ENCODE results near the gene GCK. TPM values are rescaled to one million over a fixed set of nuclear protein-coding genes. Genes with fewer than 3 reads are reported as not detected.

The GCK gene
- total RNA-seq, 2 donors from 2014 or later = 0.91 to 2.7 TPM

GRCh38 chr7:44187636-44188416 lies 1.4 kb downstream of the GCK start:
- H3K4me3 ChIP-seq = no peak overlapping the region
- no peaks in the 10 kb centered on the region for H3K36me3 ChIP-seq
- no peak for DNase-seq (ENCODE audit: low spot score)
- WGBS = 51% methylated on average over 9 of the region's 9 CpGs
- H3K27ac ChIP-seq = no peak overlapping the region
- H3K27me3 ChIP-seq (replicated peaks; ENCODE audit: insufficient read depth) = no peaks in the 10 kb centered on the region
- intact Hi-C loops (cut with DNase I) = no loop called here
- TF ChIP-seq CTCF (IDR thresholded peaks at IDR 0.05) (no peak), POLR2AphosphoS5 (IDR thresholded peaks at IDR 0.05) (no peak), POLR2A (IDR thresholded peaks at IDR 0.05) (no peak)
- H3K4me1 ChIP-seq (replicated peaks) = no peaks in the 10 kb centered on the region
- H3K9me3 ChIP-seq = no peaks in the 10 kb centered on the region

GRCh38 chr7:44186736-44187135 lies 2.5 kb downstream of the GCK start:
- no peak overlapping the region for H3K4me3 ChIP-seq
- H3K36me3 ChIP-seq = no peaks in the 10 kb centered on the region
- H3K27ac ChIP-seq = no peak overlapping the region
- no peaks in the 10 kb centered on the region for H3K27me3 ChIP-seq (replicated peaks; ENCODE audit: insufficient read depth)
- WGBS = 84% methylated on average over 5 of the region's 5 CpGs
- no peak for TF ChIP-seq POLR2AphosphoS5 (IDR thresholded peaks at IDR 0.05)
- no peak for TF ChIP-seq CTCF (IDR thresholded peaks at IDR 0.05)
- no peak for TF ChIP-seq POLR2A (IDR thresholded peaks at IDR 0.05)
- intact Hi-C loops (cut with DNase I) = no loop called here
- H3K4me1 ChIP-seq (replicated peaks) = no peaks in the 10 kb centered on the region
- no peaks in the 10 kb centered on the region for H3K9me3 ChIP-seq
- no peak for DNase-seq (ENCODE audit: low spot score)

- Histone ChIP-seq H3K9me3 (no peaks in the 10 kb centered on the region), H3K4me3 (no peak overlapping the region), H3K4me1 (replicated peaks) (no peaks in the 10 kb centered on the region), H3K36me3 (no peaks in the 10 kb centered on the region), H3K27me3 (replicated peaks; ENCODE audit: insufficient read depth) (no peaks in the 10 kb centered on the region), H3K27ac (no peak overlapping the region)
- intact Hi-C loops (cut with DNase I) = no loop called here
- TF ChIP-seq POLR2A (IDR thresholded peaks at IDR 0.05) = no peak
- no peak for TF ChIP-seq CTCF (IDR thresholded peaks at IDR 0.05)
- TF ChIP-seq POLR2AphosphoS5 (IDR thresholded peaks at IDR 0.05) = no peak
- DNase-seq (ENCODE audit: low spot score) = no peak
- WGBS = 80% methylated on average over 5 of the region's 5 CpGs
Measured at GRCh38 chr7:44185729-44186128, 3.5 kb downstream of the GCK start.

GRCh38 chr7:44184873-44185446 lies 4.3 kb downstream of the GCK start:
- Histone ChIP-seq H3K36me3 (no peaks in the 10 kb centered on the region), H3K9me3 (no peaks in the 10 kb centered on the region), H3K4me3 (no peak overlapping the region), H3K27ac (no peak overlapping the region), H3K27me3 (replicated peaks; ENCODE audit: insufficient read depth) (no peaks in the 10 kb centered on the region), H3K4me1 (replicated peaks) (no peaks in the 10 kb centered on the region)
- intact Hi-C loops (cut with DNase I) = no loop called here
- DNase-seq (ENCODE audit: low spot score) = no peak
- WGBS = 80% methylated on average over 2 of the region's 2 CpGs
- no peak for TF ChIP-seq POLR2AphosphoS5 (IDR thresholded peaks at IDR 0.05)
- TF ChIP-seq POLR2A (IDR thresholded peaks at IDR 0.05) = no peak
- no peak for TF ChIP-seq CTCF (IDR thresholded peaks at IDR 0.05)
